ENCODE data around the gene FGFR4. TPM values are rescaled to one million over a fixed set of nuclear protein-coding genes. Genes with fewer than 3 reads are reported as not detected.

The FGFR4 gene
- total and polyA plus RNA-seq, 2 experiments from 2014 or later, result 43.4 to 150 TPM

- TF ChIP-seq CREB1 (CRISPR knock-in tag; IDR thresholded peaks at IDR 0.05; ENCODE audit: low read depth) (no peak), ZNF331 (CRISPR knock-in tag; IDR thresholded peaks at IDR 0.05; ENCODE audit: low read depth) (no peak), ZNF114 (CRISPR knock-in tag; IDR thresholded peaks at IDR 0.05) (no peak), NANOG (IDR thresholded peaks at IDR 0.05; ENCODE audit: borderline replicate concordance) (no peak), CTCF (conservative IDR thresholded peaks at IDR 0.05; ENCODE audit: low read depth in 2 of 2) (no peak), ETS1 (IDR thresholded peaks at IDR 0.05) (no peak), STAT1 (IDR thresholded peaks at IDR 0.05; ENCODE audit: unreplicated experiment) (no peak), POLR2AphosphoS5 (IDR thresholded peaks at IDR 0.05; ENCODE audit: low read depth) (no peak), REST (IDR thresholded peaks at IDR 0.05; ENCODE audit: unreplicated experiment) (no peak), EZH2phosphoT487 (IDR thresholded peaks at IDR 0.05; ENCODE audit: unreplicated experiment) (no peak), ZNF462 (CRISPR knock-in tag; IDR thresholded peaks at IDR 0.05) (no peak), EZH2 (IDR thresholded peaks at IDR 0.05; ENCODE audit: low read depth, unreplicated experiment) (no peak), JUNB (IDR thresholded peaks at IDR 0.05; ENCODE audit: unreplicated experiment) (no peak)
- Histone ChIP-seq H3K27me3 (ENCODE audit: insufficient read depth) (no peaks in the 10 kb centered on the region), H3K4me2 (no peak overlapping the region), H3K4me3 (no peak overlapping the region), H3F3A (replicated peaks; ENCODE audit: low read depth) (peaks cover 9% of the 10 kb centered on the region), H3K9me2 (ENCODE audit: insufficient read depth) (no peaks in the 10 kb centered on the region), H3K4me1 (ENCODE audit: insufficient read depth) (peaks cover 9% of the 10 kb centered on the region), H4K20me1 (replicated peaks; ENCODE audit: insufficient read depth) (peaks cover 8% of the 10 kb centered on the region; the same call in 1 of the 2 replicates), H2AFZ (no peak overlapping the region), H3K27ac (ENCODE audit: low read depth) (no peak overlapping the region), H3K79me2 (replicated peaks; ENCODE audit: insufficient read depth) (peaks cover 22% of the 10 kb centered on the region), H3K36me3 (ENCODE audit: insufficient read depth) (peaks cover 5% of the 10 kb centered on the region)
- Mint-ChIP-seq H3K27ac (no peak overlapping the region), H3K4me3 (no peak overlapping the region), H3K9me3 (no peaks in the 10 kb centered on the region; the same call in 2 of the 3 replicates), H3K27me3 (ENCODE audit: insufficient read depth, low read depth, poor library complexity) (peaks cover 11% of the 10 kb centered on the region), H3K4me1 (peaks cover 20% of the 10 kb centered on the region), H3K36me3 (ENCODE audit: low read depth) (peaks cover 38% of the 10 kb centered on the region)
- DNase-seq (ENCODE audit: low spot score) (no peak), ATAC-seq (no peak)
These were observed 4.1 kb downstream of the FGFR4 start for GRCh38 chr5:177090813-177091212.

Measured in GM23338 (cell line).